Adrenal gland (tissue), 12 donors: ENCODE data around the gene CYB5D1. TPM values are rescaled to one million over a fixed set of nuclear protein-coding genes. Genes with fewer than 3 reads are reported as not detected.

Experiments used
- DNase-seq, 7 donors: peaks; one replicate each; pipeline ENCODE4 v3.0.0-alpha.2; 2019 to 2020
- H3K27ac ChIP-seq, 5 donors: fragments of 200-600 bp; sonication (generic) in 4 of 5; 1 replicate in 3 of 5; 2 replicates in 2 of 5; pipeline versions ENCODE4 v1.5.1 to v1.8.0; 2016 to 2020; ENCODE audit warnings: mild to moderate bottlenecking in 1 of 5
- H3K27me3 ChIP-seq: fragments of 200-600 bp; 2 replicates; pipeline ENCODE4 v1.8.0; 2021
- H3K36me3 ChIP-seq, 2 donors: fragments of 200-600 bp; replicated peaks in 1 of 2; 1 replicate in 1 of 2; 2 replicates in 1 of 2; pipeline versions ENCODE4 v1.5.1 to v1.8.0; 2018 to 2022
- H3K4me1 ChIP-seq, 2 donors: fragments of 200-600 bp; replicated peaks in 1 of 2; 1 replicate in 1 of 2; 2 replicates in 1 of 2; pipeline versions ENCODE4 v1.5.1 to v1.8.0; 2018 to 2021
- H3K4me3 ChIP-seq, 4 donors: fragments of 200-600 bp; sonication (generic) in 3 of 4; one replicate each; pipeline ENCODE4 v1.5.1; 2016 to 2018
- H3K9me3 ChIP-seq, 3 donors: fragments of 200-600 bp; sonication (generic) in 1 of 3; replicated peaks in 1 of 3; 1 replicate in 2 of 3; 2 replicates in 1 of 3; pipeline versions ENCODE4 v1.5.1 to v1.8.0; 2016 to 2021
- POLR2A ChIP-seq, 2 donors: fragments of 450-650 bp; IDR thresholded peaks; one replicate each; pipeline ENCODE4 v1.6.1; 2017; ENCODE audit warnings: antibody characterized with exemption in 2 of 2, mild to moderate bottlenecking in 2 of 2, moderate library complexity in 1 of 2
- WGBS, 4 donors: extraction: QIAGEN DNeasy Blood & Tissue Kit in 2 of 4; methylation state at CpG; one replicate each; pipeline versions ENCODE4 v1.1.5 to v1.1.7; 2013 to 2017; 5-methylcytosine and 5-hydroxymethylcytosine counted together
- intact Hi-C, 2 donors: fragments of 100-400 bp; cut with DNase I; formaldehyde crosslinking; loops; one replicate each; pipeline versions ENCODE4 v1.14.1 to v1.15.0; 2022 to 2023
- polyA plus RNA-seq, 3 donors: library from polyadenylated mRNA; stranded (reverse); fragments of 200-250 nt in 2 of 3; fragments of 350-450 nt in 1 of 3; fragmentation: Illumina TruSeq in 1 of 3; extraction: RNeasy Lipid Tissue Mini Kit (QIAGEN cat#74804) in 1 of 3; gene quantifications; one replicate each; pipeline ENCODE4 v1.2.3, GENCODE V29; 2013 to 2014
- total RNA-seq, 9 donors: library from RNA; depleted of rRNA in 4 of 9; stranded (reverse); fragments of >200 nt in 4 of 9; fragments of 120-200 nt in 1 of 9; fragmentation: NEBNext Ultra II Directional in 1 of 9; extraction: Animal tissue kit (Norgen Biotek cat#: 25700) in 1 of 9; gene quantifications; one replicate each; pipeline versions ENCODE4 v1.1.0 to v1.2.4, GENCODE V29; 2013 to 2023
- TF ChIP-seq, protein P1 (sequence below), 6 experiments: fragments of 450-650 bp in 4 of 6; fragments of 200-600 bp in 2 of 6; sonication (generic) in 1 of 6; IDR thresholded peaks; 1 replicate in 5 of 6; 2 replicates in 1 of 6; pipeline versions ENCODE4 v1.5.1 to v1.8.0; 2016 to 2021; ENCODE audit warnings: antibody characterized with exemption in 6 of 6, mild to moderate bottlenecking in 2 of 6, moderate library complexity in 1 of 6
- donor health status: healthy with polysubstance abuse.
- donor health status: Bipolar disorder and iron deficiency.
- donor health status: DM: yes; HTN: yes; CAD: no.
- donor health status: DM: no; HTN: no; CAD: no.
- donor health status: DM: no; HTN: no; CAD: no.
- donor health status: DM: yes; HTN: yes; CAD: no.

CYB5D1 gene
- total and polyA plus RNA-seq, 12 donors: 6.5 to 36.8 (median 16.8) TPM

GRCh38 chr17:7851438-7852261 lies 6.2 kb upstream of the CYB5D1 start:
- WGBS, 4 donors: 15 to 35% (median 19%) methylated on average over 17 to 60 of the region's 60 CpGs
- intact Hi-C loops: loop anchor here in 1 of 2 donors (2.0 to 5.0 kb wide), 2 partner anchors 29 to 136 kb away; no protein-coding TSS in a partner anchor
- Histone ChIP-seq H3K27me3 (no peaks in the 10 kb centered on the region), H3K9me3 (no peaks in the 10 kb centered on the region), H3K27ac (peak overlapping the region in 1 of 5 donors; percentile 36), H3K4me1 (peaks cover 19 to 38% of the 10 kb centered on the region in 2 donors), H3K4me3 (no peak overlapping the region), H3K36me3 (peaks cover 0 to 66% of the 10 kb centered on the region in 2 donors)
- peak; percentile 87 to 94 (median 93) for DNase-seq
- no peak for TF ChIP-seq POLR2A (IDR thresholded peaks at IDR 0.05)
- TF ChIP-seq, protein P1, sequence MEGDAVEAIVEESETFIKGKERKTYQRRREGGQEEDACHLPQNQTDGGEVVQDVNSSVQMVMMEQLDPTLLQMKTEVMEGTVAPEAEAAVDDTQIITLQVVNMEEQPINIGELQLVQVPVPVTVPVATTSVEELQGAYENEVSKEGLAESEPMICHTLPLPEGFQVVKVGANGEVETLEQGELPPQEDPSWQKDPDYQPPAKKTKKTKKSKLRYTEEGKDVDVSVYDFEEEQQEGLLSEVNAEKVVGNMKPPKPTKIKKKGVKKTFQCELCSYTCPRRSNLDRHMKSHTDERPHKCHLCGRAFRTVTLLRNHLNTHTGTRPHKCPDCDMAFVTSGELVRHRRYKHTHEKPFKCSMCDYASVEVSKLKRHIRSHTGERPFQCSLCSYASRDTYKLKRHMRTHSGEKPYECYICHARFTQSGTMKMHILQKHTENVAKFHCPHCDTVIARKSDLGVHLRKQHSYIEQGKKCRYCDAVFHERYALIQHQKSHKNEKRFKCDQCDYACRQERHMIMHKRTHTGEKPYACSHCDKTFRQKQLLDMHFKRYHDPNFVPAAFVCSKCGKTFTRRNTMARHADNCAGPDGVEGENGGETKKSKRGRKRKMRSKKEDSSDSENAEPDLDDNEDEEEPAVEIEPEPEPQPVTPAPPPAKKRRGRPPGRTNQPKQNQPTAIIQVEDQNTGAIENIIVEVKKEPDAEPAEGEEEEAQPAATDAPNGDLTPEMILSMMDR (IDR thresholded peaks at IDR 0.05): peak; percentile 97 to 99 (median 98)

- peaks cover 0 to 61% of the 10 kb centered on the region in 2 donors for H3K36me3 ChIP-seq
- H3K4me3 ChIP-seq: no peak overlapping the region
- DNase-seq: peak in 5 of 7 donors; percentile 29 to 72 (median 37)
- peaks cover 19 to 41% of the 10 kb centered on the region in 2 donors for H3K4me1 ChIP-seq
- H3K9me3 ChIP-seq: no peaks in the 10 kb centered on the region
- peak overlapping the region in 1 of 5 donors; percentile 25 for H3K27ac ChIP-seq
- WGBS, 4 donors: 63 to 75% (median 65%) methylated on average over 11 to 20 of the region's 20 CpGs
- intact Hi-C loops: loop anchor here in 1 of 2 donors (2.0 to 5.0 kb wide), 2 partner anchors 29 to 135 kb away; no protein-coding TSS in a partner anchor
- TF ChIP-seq, protein P1 (IDR thresholded peaks at IDR 0.05): no peak
- no peak for TF ChIP-seq POLR2A (IDR thresholded peaks at IDR 0.05)
- H3K27me3 ChIP-seq: no peaks in the 10 kb centered on the region
These were observed 5.5 kb upstream of the CYB5D1 start for GRCh38 chr17:7852262-7852670.

- Histone ChIP-seq H3K4me3 (no peak overlapping the region), H3K9me3 (no peaks in the 10 kb centered on the region), H3K36me3 (peaks cover 0 to 53% of the 10 kb centered on the region in 2 donors), H3K27me3 (no peaks in the 10 kb centered on the region), H3K4me1 (peaks cover 19 to 41% of the 10 kb centered on the region in 2 donors), H3K27ac (no peak overlapping the region)
- intact Hi-C loops: loop anchor here in 1 of 2 donors (2.0 to 5.0 kb wide), 2 partner anchors 30 to 134 kb away; no protein-coding TSS in a partner anchor
- no peak for TF ChIP-seq POLR2A (IDR thresholded peaks at IDR 0.05)
- TF ChIP-seq, protein P1 (IDR thresholded peaks at IDR 0.05): peak in 1 of 6 experiments; percentile 5
- WGBS, 4 donors: 74 to 85% (median 78%) methylated on average over 17 to 51 of the region's 51 CpGs
- peak in 4 of 7 donors; percentile 32 to 65 (median 40) for DNase-seq
These were observed 4.7 kb upstream of the CYB5D1 start for GRCh38 chr17:7852919-7853690.

- Histone ChIP-seq H3K4me3 (no peak overlapping the region), H3K36me3 (peaks cover 0 to 50% of the 10 kb centered on the region in 2 donors), H3K9me3 (no peaks in the 10 kb centered on the region), H3K4me1 (peaks cover 23 to 47% of the 10 kb centered on the region in 2 donors), H3K27ac (no peak overlapping the region), H3K27me3 (no peaks in the 10 kb centered on the region)
- no peak for TF ChIP-seq POLR2A (IDR thresholded peaks at IDR 0.05)
- TF ChIP-seq, protein P1 (IDR thresholded peaks at IDR 0.05): no peak
- intact Hi-C loops: loop anchor here in 1 of 2 donors (2.0 to 5.0 kb wide), 2 partner anchors 31 to 134 kb away; no protein-coding TSS in a partner anchor
- DNase-seq: peak in 5 of 7 donors; percentile 16 to 61 (median 37)
- WGBS, 4 donors: 76 to 85% (median 82%) methylated on average over 21 of the region's 21 CpGs
These were observed 4.1 kb upstream of the CYB5D1 start for GRCh38 chr17:7853691-7854038.
